HEK293T (cell line): ENCODE results near the gene TFIP11.

ENCODE experiments used
- ARNT ChIP-seq: fragments of 450-650 bp; IDR thresholded peaks from 2 replicates; pipeline ENCODE4 v1.6.1; 2017; ENCODE audit warnings: mild to moderate bottlenecking
- ELF4 ChIP-seq: fragments of 450-650 bp; IDR thresholded peaks from 2 replicates; pipeline ENCODE4 v1.6.1; 2017; ENCODE audit warnings: antibody characterized with exemption
- FOXA1 ChIP-seq: fragments of 450-650 bp; IDR thresholded peaks from 2 replicates; pipeline ENCODE4 v1.6.1; 2016; ENCODE audit warnings: mild to moderate bottlenecking
- FOXK2 ChIP-seq: fragments of 450-650 bp; IDR thresholded peaks from 2 replicates; pipeline ENCODE4 v1.6.1; 2016; ENCODE audit warnings: mild to moderate bottlenecking
- FOXM1 ChIP-seq: fragments of 450-650 bp; IDR thresholded peaks from 2 replicates; pipeline ENCODE4 v1.6.1; 2017; ENCODE audit warnings: mild to moderate bottlenecking, borderline replicate concordance
- HDGF ChIP-seq: fragments of 450-650 bp; IDR thresholded peaks from 2 replicates; pipeline ENCODE4 v1.6.1; 2017; ENCODE audit warnings: antibody characterized with exemption, borderline replicate concordance
- LEF1 ChIP-seq: fragments of 450-650 bp; IDR thresholded peaks from 2 replicates; pipeline ENCODE4 v1.6.1; 2017; ENCODE audit warnings: mild to moderate bottlenecking, borderline replicate concordance
- NFRKB ChIP-seq: fragments of 450-650 bp; IDR thresholded peaks from 2 replicates; pipeline ENCODE4 v1.6.1; 2016; ENCODE audit warnings: mild to moderate bottlenecking, moderate library complexity
- SP1 ChIP-seq: fragments of 450-650 bp; IDR thresholded peaks from 2 replicates; pipeline ENCODE4 v1.6.1; 2017
- TARDBP ChIP-seq: fragments of 450-650 bp; IDR thresholded peaks from 2 replicates; pipeline ENCODE4 v1.6.1; 2016

DNA sequence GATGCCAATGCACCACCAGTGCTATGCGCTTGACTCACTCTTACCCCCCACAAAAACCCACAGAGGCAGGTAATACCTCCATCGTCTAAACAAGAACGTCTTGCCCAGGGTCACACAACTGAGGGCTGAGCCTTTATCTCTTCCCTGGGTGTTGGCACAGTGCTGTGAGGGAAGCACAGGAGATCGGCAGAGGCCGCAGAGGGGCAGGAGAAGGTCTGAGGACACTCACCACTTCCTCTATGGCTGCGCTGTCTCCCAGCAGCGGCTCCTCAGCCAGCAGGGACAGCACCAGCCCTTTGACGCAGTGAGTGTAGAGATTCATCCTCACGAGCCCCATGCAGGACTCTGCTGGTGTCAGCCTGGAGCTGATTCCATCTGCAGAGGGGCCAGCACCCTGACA is 48.6 kb downstream of the TFIP11 start:
- TF ChIP-seq ELF4 (no peak), TARDBP (no peak), HDGF (no peak), FOXM1 (no peak), NFRKB (no peak), FOXA1 (no peak), SP1 (no peak), LEF1 (no peak), ARNT (no peak), FOXK2 (no peak)
